Cortex of kidney (tissue), 1 donor: ENCODE measurements around the gene GOLGA1.
A peak's percentile ranks its signal among the peaks of the same experiment; 100 is the strongest.

ENCODE experiments used
- DNase-seq: peaks from one replicate; lab custom pipeline; 2025; lab: John Stamatoyannopoulos, UW

GOLGA1 gene

DNA sequence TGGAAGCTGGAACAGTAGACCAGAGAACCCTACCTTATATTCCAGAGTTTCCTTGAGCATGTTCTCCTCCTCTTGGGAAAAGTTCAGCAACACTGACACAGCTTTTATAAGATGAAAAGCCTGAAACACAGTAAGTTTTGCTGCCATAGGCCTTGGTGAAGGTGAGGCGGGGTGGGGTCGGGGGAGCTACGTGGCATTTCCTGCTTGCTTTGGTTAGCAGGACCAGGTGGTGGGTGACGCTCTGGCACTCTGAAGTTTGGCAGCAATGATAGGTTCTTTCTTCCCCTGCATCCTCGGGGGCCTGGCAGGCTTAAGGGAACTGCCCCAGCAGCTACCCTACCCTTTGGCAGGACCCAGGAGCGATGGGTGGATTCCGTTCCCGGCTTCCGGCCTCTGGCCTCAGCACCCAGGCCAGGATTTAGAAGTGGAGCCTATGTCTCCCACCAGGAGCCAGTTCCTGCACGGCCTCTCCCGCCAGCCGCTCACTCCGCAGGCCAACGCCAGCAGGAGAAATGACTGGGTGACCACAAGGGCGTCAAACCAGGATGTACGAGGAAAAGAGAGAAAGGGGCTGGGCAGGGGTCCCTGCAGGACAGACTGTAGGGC, 59.6 kb downstream of the GOLGA1 start:
- no peak for DNase-seq

DNA sequence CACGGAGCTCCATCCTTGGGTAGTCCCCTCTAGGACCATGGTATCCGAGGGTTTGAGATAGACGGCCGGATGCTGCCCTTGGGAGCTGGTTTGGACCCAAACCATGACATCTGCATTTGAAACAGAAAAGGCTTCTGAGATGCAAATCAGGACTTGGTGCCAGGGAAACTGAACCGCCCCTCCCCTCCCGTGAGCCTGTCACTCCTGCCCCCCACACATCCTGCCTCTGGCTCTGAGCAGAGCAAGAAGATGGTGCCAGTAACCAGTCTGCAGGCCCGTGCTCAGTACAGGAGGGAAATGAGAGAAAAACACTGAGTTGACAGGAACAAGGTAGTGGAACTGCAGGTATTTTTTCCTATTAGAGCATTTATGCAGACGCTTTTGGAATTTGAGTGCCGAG, 60.4 kb downstream of the GOLGA1 start:
- no peak for DNase-seq

DNA sequence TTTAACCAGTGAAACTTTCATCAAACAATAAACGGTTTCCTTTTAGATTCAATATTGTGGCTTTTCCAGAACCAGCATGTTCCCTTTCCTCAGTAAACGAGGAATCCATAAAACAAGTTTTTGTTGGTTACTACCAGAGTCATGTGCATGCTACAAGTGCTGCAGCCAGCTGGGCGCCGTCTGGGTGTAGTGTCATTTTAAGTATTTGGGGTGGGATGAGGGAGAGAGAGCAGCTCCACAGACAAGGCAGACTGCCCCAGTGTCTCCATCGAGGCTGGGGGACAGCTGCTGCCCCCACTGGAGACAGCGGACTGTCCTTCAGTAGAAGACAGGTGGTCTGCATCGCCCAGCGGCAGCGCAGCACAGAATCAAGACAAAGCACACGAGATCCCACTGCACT, 61.7 kb downstream of the GOLGA1 start:
- no peak for DNase-seq

DNA sequence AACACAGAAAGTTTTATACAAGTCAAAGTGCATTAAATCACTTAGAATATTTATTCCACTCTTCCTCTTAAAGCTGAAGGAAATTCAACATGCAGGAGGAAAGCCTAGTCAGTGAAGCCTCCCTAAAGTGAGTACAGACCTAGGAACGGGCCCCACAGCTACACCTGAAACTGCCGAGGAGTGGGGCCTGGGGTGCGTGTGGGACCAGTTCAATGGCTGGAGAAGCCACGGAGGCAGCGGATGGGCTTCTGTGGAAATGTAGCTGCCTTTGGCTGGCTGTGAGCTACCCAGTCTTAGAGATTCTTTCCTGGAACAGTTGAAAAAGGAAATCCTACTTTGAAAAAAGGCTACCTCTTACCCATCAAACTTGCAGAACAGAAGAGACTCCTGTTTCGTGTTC, 62.4 kb downstream of the GOLGA1 start:
- DNase-seq = no peak

DNA sequence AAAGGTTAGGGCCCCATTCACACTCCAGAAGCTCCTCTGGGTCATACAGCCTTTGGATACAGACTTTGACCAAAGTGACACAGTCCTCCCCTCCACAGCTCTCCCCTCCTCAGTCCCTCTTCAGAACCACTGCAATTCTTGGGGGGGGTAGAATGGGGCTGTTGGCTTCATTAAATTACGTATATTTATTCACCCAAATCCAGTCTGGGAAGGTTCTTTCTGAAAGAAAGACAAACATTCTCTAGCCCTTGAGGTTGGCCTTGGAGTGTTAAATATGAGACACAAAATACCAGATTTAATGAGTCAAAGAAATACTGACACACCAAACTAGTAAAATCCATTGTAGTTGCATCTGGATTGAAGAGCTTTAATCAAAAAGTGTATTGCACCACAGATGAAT, 62.9 kb downstream of the GOLGA1 start:
- DNase-seq = no peak

DNA sequence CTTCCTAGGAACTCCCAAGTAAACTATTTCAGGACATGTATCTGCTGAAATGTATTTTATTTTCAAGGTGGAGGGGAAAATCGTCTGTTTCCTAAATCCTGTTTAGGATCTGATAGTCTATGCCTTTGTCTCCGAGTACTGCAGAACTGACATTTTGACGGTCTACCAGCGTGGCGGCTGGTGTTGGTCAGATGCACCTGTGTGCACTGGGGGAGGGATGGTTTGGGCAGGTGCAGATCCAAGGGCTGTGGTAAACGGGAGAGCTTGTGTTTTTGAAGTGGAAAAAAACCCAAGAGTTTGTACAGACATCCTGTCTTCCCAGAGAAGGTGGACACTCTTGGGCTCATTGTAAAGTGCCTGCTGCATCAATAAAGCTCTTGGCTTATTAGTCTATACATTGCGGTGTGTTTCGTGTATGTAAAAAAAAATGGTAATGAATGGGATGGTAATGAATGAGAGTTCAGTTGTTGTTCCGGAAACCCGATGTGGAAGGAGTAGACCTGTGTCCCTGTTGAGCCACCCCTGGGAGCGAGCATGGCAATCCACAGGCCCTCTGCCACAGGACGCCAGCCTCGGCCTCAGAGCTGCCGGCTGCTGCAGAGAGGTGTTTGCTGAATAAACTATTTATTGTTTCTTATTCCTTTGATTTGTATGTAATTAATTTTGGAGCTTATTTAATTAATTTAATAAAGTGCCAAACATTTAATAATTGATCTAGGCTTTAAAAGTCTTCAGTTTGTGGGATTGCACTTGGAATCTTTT, 63.7 kb downstream of the GOLGA1 start:
- DNase-seq = no peak

DNA sequence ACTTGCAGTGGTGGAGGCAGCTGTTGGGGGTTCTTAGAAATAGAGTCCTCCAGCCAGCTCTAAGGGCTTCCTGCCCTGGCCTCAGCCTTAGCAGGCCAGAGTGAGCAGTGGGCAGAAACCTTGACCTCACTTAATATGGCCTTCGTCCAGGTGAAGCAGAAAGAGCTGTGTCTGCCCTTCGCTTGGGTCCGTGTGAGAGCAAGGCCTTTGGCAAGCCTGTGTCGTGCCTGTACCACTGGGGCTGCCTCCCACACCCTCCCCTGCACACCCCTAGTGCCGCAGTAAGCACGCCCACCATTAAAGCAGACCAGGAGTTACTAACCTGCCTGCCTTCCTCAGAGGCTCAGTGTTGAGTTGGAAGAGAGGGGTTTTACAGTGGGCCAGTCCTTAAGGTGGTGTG, 65.4 kb downstream of the GOLGA1 start:
- DNase-seq = no peak

DNA sequence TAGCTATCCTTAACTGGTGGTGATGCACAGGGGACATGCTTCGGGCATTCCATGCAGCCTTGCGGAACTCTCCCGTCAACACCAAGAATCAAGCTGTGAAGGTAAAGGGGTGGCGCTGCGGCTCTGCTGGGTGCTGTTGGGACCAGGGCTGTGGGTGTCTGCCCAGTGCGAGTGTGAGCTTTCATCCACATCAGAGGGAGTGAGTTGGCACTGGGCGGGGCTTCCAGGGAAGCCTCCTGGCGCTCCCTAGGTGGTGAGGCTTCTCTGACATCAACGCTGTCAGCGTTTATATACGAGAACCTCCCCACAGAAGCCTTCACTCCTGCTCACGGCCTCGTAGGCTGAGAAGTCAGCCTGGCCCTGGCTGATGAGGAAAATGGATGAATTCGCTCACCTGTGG, 67.2 kb downstream of the GOLGA1 start:
- DNase-seq = no peak

DNA sequence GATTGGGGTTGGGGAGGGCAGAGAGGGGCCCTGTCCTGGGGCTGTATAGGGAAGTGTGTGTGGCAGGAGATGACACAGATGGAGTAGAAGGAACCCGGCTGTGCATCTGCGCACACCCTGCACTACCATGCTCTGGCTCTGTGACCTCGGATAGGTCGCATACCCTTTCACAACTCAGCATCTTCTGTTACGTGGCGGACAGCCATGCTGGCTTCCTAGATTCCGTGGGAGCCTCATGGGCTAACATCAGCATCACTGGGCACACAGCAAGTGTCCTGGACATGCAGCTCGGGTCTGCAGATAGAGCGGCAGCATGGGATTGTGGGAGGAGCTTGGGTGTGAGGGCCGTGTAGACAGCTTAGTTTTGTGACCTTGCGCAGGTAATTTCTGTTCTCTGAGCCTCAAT, 69.7 kb downstream of the GOLGA1 start:
- DNase-seq = no peak

DNA sequence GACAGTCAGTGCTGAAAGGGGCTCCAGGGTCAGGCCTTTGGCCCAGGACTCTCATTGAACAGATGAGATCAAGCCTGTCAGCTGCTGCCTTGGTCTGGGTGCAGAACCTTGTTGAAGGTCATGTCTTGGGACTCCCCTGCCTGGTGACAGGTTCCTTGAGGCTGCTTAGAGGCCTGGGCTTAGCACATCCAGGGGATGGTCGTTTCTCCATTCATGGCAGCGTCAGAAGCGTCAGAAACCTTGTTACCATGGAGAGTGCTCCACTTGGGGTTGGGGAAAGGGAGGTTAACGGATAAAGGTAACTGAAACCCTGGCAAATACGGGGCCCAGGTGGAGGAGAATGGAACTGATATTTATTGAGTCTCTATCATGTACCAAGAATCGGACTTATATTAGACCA, 70.2 kb downstream of the GOLGA1 start:
- no peak for DNase-seq

DNA sequence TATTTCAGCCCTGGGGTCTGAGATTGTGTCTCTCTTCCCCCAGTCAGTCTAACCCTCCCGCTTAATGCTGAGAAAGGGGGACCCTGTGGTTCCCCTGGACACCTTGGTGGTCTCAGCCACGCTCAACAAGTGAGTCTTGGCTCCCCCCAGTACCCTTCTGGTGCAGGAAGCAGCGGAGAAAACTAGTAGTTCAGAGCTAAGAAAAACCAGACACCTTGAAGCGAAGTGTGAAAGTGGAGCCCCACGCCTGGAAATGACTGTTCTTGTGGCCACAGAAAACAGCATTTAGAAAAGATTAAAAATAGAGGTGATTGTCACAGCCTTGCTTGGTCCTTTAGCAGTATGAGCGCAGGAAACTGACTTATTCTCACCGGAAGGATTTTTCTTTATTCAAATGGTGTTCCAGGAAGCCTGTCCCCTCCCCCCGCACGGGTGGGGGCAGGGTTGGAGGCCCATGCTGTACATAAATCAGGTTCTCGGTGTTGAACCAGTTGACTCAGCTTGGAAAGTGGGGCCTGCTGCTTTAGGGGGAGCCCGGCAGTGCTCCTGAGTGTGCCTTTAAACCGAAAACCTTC, 70.8 kb downstream of the GOLGA1 start:
- DNase-seq = no peak

DNA sequence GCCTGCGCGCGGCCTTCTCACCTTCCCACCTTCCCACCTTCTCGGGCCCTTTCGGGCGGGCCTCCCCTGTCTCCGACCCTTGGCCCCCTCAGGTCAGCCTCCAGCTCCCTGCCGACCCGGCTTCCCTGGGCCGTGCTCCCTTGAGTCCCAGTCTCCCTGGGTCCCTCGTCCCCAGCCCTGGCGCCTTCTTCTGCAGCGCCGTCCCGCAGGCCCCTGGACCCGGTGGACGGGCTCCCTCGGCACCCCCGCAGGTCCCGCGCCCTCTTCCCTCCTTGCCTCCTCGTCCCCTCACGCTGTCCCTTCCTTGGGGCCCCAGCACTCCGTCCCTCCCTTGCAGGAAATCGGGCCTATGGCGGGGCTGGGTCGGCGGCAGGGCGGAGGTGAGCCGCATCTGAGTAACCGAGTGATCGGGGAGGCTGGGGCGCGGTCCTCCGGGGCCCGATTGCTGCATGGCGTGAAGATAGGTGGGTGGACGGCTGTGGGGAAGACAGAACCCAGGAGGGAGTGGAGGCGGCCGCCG, 71.4 kb downstream of the GOLGA1 start:
- no peak for DNase-seq

DNA sequence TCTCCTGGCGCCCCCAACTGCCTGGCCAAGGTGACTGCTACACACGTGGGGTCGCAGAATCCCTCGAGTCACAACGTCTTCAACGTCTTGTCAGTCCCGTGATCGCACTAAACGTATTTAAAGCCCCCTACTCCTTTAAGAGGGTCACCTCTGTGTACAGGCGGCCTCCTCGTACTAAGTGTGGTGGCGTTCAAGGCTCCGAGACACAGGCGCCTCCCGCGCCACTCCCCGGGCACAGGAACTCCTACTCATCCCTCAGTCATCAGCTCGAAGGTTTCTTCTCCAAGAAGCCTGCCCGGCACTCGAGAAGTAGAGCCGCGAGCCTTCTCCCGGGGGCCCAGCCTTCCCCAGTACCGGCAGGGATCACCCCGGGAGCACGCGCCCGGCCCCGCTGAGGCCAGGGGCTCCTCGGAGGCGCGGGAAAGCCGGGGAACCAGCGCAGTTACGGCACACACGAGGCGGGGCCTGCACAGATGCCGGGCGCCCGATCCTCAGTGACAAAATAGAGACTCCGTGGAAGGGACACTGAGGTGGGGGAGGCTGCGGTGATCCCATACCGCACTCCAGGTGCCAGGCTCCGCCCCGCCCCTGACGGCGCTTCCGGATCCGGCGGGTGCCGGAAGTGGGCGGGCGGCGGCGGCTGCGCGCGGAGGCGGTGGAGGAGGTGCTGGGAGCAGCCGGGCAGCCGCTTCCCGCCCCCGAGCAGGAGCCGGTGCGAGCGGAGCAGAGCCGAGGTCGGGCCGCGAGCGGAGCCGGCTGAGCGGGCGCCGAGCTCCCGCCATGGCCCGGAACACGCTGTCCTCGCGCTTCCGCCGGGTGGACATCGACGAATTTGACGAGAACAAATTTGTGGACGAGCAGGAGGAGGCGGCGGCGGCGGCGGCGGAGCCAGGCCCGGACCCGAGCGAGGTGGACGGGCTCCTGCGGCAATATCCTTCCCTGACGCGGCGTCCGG, 72.1 kb downstream of the GOLGA1 start:
- peak; percentile 56 for DNase-seq

DNA sequence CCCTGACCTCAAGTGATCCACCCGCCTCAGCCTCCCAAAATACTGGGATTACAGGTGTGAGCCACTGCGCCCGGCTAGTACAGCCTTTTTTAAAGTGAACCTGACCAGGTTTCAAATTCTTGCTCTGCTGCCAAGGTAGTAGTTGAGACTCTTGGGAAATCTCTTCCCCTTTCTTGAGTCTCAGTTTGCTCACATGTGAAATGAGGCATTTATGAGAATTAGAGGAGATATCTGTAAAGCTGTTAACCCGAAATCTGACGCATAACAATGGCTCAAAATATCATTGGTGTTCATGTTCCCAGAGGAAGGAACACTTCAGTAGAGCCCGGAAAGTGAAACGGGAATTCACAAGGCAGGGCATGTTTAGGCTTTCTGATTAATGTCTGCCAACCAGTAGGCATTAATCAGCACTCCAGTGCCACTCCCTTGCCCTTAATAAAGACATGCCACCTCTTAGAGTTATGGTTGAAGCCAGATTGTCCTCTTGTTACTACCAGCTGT, 77.5 kb downstream of the GOLGA1 start:
- no peak for DNase-seq

DNA sequence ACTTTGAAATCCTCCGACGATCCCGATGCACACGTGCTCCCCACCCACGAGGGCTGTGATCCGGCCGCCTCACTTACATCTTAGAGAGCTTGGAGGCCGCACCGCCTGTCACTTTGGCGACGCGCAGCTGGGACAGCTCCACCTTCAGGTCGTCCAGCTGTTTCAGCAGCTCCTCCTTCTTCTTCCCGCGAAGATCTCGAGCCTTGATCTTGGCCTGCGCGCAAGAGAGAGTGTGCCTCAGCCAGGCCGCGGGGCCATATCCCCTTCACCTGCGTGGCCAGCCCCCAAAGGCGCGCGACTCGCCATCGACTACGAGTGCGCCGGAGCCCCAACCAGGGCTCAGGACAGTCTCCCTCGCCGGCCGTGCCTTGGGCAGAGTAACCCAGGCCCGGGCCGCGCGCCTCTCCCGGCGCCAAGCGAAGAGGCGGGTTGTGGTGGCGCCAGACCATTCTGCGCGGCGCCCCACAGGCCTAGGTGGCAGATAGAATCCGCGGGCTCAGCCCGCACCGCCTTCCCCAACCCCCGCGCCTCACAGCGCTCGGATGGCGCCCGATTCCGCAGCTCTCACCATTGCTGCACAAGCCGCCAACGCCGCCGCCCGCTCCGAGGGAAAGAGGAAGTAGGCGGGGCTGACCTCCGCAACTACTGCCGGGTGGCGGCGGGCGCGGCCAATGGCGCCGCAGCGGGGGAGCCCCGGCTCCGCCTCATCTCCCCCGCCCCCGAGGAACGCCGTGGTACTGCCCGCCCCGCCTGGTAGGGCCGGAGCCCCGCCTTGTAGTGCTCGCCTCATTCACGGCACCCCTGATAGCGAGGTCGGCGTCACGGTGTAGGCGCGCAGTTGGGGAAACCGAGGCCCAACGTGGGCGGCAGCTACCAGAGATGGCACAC, 79.3 kb downstream of the GOLGA1 start, which contains the start of the genes ARPC5L and RPL35:
TSS of gene ARPC5L (plus strand) at position 789 of the 888 bp plus-strand sequence. CDS start 7,161 bp downstream, outside the sequence.
TSS of gene RPL35 (minus strand) at position 616 of the 888 bp plus-strand sequence. CDS start at position 571, 45 bp downstream.
- DNase-seq = peak; percentile 23

DNA sequence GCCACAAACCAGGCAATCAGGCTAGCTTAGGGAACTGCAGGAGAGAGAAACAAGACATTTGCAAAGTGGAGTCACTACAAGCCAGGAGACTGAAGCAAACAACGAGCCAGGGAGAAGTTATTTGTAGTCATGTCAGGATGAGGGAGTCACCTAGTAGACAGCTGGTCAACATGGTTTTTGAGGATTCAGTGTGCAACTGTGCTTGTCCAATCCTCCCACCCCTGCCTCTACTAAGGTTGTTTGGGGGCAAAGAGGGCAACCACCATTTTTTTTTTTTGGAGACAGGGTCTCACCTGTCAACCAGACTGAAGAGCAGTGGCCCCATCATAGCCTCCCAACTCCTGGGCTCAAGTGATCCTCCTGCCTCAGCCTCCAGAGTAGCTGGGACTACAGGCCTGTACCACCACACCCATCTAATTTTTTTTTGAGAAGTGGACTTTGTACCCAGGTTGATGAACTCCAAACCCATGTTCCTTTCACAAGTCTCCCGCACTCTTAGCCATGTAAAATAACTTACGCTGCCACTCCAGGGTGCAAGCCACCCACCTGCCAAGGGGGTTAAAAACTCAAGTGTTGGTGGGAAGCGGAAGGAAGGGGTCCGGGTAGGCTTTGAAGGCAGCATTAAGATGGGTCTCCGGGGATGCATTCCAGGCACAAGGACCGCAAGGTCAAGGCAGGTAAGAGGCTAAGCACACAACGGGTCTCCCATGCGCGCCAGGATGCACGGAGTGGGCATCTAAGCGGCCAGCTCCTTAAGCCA, 80.1 kb downstream of the GOLGA1 start:
- no peak for DNase-seq

DNA sequence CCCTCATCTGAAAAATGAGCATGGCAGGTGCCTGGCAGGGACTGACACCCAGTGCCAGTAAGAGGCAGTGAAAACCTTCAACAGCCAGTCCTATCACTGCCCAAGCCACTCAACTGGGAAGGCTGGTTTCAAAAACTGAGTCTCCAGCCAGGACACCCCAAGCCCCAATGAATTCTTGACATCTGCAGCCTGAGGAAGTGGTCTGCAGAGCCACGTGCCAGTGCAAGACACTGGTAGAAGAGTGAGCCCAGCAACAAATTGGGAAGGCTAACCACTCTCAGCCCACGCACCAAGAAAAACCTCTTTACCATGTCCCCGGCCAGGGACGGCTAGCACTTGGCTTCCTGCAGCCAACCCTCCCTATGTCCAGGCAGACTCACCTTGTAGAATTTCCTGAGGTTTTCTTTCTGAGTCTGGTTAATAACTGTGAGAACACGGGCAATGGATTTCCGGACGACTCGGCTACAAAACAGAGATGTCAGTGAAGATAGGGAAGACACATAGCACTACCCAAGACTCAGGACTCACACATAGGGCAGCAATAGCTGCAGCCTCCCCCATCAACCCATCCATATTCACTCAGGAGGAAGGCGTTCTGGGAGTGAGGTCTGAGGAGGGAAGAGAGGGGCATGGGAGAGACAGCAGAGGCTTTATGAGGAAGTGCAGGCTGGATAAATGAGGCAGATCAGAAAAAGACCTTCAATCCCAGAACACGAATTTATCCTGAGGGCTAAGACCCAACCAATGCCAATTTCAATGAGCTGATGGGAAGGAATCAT, 80.9 kb downstream of the GOLGA1 start:
- no peak for DNase-seq

DNA sequence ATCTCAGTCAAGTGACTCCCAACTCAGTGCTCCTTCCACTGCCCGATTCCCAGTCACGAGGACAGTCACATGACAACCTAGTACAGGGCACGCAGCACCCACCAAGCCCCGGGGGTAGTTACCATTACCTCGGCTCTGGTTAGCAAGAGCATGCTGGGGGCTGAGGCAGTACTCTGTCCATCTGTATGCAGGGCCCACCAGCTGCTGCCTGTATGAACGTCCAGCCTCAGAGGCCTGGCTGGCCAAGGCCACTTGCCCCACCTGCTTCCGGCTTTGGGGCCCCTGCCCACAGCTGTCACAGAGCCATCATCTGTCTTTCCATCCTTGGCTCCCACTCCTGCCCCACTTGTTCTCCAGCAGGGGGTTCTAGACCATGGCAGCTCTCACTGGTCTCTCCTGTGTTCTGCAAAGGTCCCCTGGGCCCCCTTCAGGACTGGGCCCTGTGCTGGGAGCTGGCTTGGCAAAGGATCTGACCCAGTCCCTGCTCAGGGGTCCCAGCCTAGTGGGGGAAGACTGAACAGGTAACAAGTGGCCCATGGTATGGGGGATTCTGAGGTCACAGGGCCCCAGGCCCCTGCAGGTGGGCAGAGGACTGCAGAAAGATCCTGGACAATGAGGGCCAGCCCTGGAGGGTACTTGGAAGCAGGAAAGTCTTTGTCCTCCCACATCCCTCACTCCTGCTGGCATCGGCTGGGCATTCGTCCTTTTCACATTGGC, 82.4 kb downstream of the GOLGA1 start:
- DNase-seq = no peak
